GM13976 (cell line): ENCODE results near the gene COL4A2.
"Not testable (repeated sequence)": the region's sequence is repeated elsewhere in the genome, so short reads cannot be mapped to it uniquely, and the experiment has no call there.

Source experiments
- DNase-seq: peaks from one replicate; pipeline ENCODE4 v3.0.0; 2012; ENCODE audit warnings: low spot score
- in situ Hi-C: fragments of 300-500 bp; cut with MboI; formaldehyde crosslinking; loops from one replicate; pipeline ENCODE4 v1.12.0; 2022; ENCODE audit warnings: low sequenced_read_pairs, mixed read lengths, inconsistent platforms; ENCODE audit not compliant: unreplicated experiment
- TF ChIP-seq, protein P1 (sequence below): IDR thresholded peaks from 2 replicates; pipeline ENCODE4 v1.5.1; 2012; ENCODE audit warnings: borderline replicate concordance, mild to moderate bottlenecking; ENCODE audit not compliant: insufficient read depth; ENCODE audit errors: extremely low read depth, missing control alignments, control extremely low read depth

COL4A2 gene

GRCh38 chr13:110492679-110493593 is 185.9 kb downstream of the COL4A2 start:
- no peak for DNase-seq
- TF ChIP-seq, protein P1, sequence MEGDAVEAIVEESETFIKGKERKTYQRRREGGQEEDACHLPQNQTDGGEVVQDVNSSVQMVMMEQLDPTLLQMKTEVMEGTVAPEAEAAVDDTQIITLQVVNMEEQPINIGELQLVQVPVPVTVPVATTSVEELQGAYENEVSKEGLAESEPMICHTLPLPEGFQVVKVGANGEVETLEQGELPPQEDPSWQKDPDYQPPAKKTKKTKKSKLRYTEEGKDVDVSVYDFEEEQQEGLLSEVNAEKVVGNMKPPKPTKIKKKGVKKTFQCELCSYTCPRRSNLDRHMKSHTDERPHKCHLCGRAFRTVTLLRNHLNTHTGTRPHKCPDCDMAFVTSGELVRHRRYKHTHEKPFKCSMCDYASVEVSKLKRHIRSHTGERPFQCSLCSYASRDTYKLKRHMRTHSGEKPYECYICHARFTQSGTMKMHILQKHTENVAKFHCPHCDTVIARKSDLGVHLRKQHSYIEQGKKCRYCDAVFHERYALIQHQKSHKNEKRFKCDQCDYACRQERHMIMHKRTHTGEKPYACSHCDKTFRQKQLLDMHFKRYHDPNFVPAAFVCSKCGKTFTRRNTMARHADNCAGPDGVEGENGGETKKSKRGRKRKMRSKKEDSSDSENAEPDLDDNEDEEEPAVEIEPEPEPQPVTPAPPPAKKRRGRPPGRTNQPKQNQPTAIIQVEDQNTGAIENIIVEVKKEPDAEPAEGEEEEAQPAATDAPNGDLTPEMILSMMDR, result no peak
- in situ Hi-C loops, result no loop called here

GRCh38 chr13:110493613-110494012 is 186.5 kb downstream of the COL4A2 start:
- no peak for DNase-seq
- in situ Hi-C loops, result no loop called here
- TF ChIP-seq, protein P1, result no peak

DNA sequence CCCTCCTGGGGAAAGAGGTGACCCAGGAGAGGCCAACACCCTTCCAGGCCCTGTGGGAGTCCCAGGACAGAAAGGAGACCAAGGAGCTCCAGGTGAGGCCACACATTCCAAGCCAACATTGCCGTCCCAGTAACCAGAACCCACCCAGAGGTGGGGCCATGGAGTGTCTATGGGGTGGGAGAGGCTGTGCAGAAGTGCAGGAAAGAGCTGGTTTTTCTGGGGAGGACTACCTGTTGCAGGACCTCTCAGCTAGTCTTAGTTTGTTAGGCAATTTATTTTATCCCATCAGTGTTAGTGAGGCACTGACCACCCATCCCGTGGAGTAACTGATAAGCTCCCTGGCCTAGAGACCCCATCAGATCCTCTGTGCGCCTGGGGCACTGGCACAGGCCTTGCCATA is 188.3 kb downstream of the COL4A2 start:
- in situ Hi-C loops, result no loop called here
- no peak for DNase-seq
- TF ChIP-seq, protein P1, result no peak

GRCh38 chr13:110495881-110496280 is 188.8 kb downstream of the COL4A2 start:
- TF ChIP-seq, protein P1, result no peak
- in situ Hi-C loops, result no loop called here
- DNase-seq, result no peak

DNA sequence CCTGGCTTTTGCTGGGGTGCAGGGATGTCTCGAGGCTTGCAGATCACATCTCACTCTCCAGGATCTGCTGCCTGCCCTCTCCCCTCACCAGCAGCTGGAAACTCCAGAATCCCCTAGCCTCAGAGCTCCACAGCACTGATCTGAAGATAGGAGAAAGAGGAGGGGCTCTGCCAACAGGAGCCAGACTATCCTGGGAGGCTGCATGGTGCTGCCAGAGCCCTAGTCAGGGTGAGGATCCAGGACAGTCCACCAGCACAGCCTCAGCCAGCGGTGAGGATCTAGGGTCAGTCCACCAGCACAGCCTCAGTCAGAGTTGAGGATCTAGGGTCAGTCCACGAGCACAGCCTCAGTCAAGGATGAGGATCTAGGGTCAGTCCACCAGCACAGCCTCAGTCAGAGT is 189.2 kb downstream of the COL4A2 start:
- TF ChIP-seq, protein P1, result no peak
- in situ Hi-C loops, result no loop called here
- no peak for DNase-seq

- TF ChIP-seq, protein P1, result no peak
These were observed 189.9 kb downstream of the COL4A2 start for GRCh38 chr13:110497003-110497402.

GRCh38 chr13:110497896-110498295 is 190.8 kb downstream of the COL4A2 start:
- DNase-seq, in situ Hi-C loops: not testable (repeated sequence)

More at GRCh38 chr13:110497003-110497402, 189.9 kb downstream of the COL4A2 start:
- in situ Hi-C loops, result no loop called here
- no peak for DNase-seq
